Measurements from ENCODE around the gene UBE2J2. TPM values are rescaled to one million over a fixed set of nuclear protein-coding genes. Genes with fewer than 3 reads are reported as not detected.

Gene UBE2J2
- total RNA-seq, 1 donor from 2014 or later, result 56.7 TPM

GRCh38 chr1:1241588-1242219, 31.9 kb downstream of the UBE2J2 start:
- intact Hi-C loops (cut with DNase I), result no loop called here
- H3K27me3 ChIP-seq, result peaks cover 7% of the 10 kb centered on the region
- no peak for TF ChIP-seq CTCF (IDR thresholded peaks at IDR 0.05)
- no peak for TF ChIP-seq POLR2A (IDR thresholded peaks at IDR 0.05)
- TF ChIP-seq POLR2AphosphoS5 (IDR thresholded peaks at IDR 0.05; ENCODE audit: insufficient read depth in 1 of 2, low read depth in 1 of 2), result no peak

GRCh38 chr1:1240822-1241587, 32.6 kb downstream of the UBE2J2 start:
- Histone ChIP-seq H3K27me3 (peaks cover 7% of the 10 kb centered on the region), H3K9me3 (no peaks in the 10 kb centered on the region), H3K36me3 (no peaks in the 10 kb centered on the region), H3K4me3 (no peak overlapping the region), H3K27ac (no peak overlapping the region), H3K4me1 (peaks cover 30% of the 10 kb centered on the region)
- intact Hi-C loops (cut with DNase I), result no loop called here
- TF ChIP-seq CTCF (IDR thresholded peaks at IDR 0.05) (no peak), POLR2AphosphoS5 (IDR thresholded peaks at IDR 0.05; ENCODE audit: insufficient read depth in 1 of 2, low read depth in 1 of 2) (no peak)
- DNase-seq (ENCODE audit: extremely low spot score in 2 of 2), result no peak

More at GRCh38 chr1:1241588-1242219, 31.9 kb downstream of the UBE2J2 start:
- H3K4me3 ChIP-seq, result no peak overlapping the region
- no peak for DNase-seq (ENCODE audit: extremely low spot score in 2 of 2)
- H3K9me3 ChIP-seq, result no peaks in the 10 kb centered on the region
- H3K27ac ChIP-seq, result no peak overlapping the region
- no peaks in the 10 kb centered on the region for H3K36me3 ChIP-seq
- peaks cover 34% of the 10 kb centered on the region for H3K4me1 ChIP-seq

- Histone ChIP-seq H3K27me3 (peaks cover 7% of the 10 kb centered on the region), H3K36me3 (no peaks in the 10 kb centered on the region), H3K4me1 (peaks cover 29% of the 10 kb centered on the region), H3K9me3 (no peaks in the 10 kb centered on the region), H3K4me3 (no peak overlapping the region), H3K27ac (no peak overlapping the region)
- no peak for TF ChIP-seq CTCF (IDR thresholded peaks at IDR 0.05)
- no peak for TF ChIP-seq POLR2A (IDR thresholded peaks at IDR 0.05)
- no peak for TF ChIP-seq POLR2AphosphoS5 (IDR thresholded peaks at IDR 0.05; ENCODE audit: insufficient read depth in 1 of 2, low read depth in 1 of 2)
- no peak for DNase-seq (ENCODE audit: extremely low spot score in 2 of 2)
- intact Hi-C loops (cut with DNase I), result no loop called here
Observed at GRCh38 chr1:1240348-1240732, 33.3 kb downstream of the UBE2J2 start.

GRCh38 chr1:1239614-1240347, 33.9 kb downstream of the UBE2J2 start:
- no peak for DNase-seq (ENCODE audit: extremely low spot score in 2 of 2)
- H3K4me1 ChIP-seq, result peaks cover 29% of the 10 kb centered on the region
- TF ChIP-seq CTCF (IDR thresholded peaks at IDR 0.05), result no peak
- no peaks in the 10 kb centered on the region for H3K9me3 ChIP-seq
- peaks cover 7% of the 10 kb centered on the region for H3K27me3 ChIP-seq
- H3K36me3 ChIP-seq, result no peaks in the 10 kb centered on the region
- H3K27ac ChIP-seq, result no peak overlapping the region
- no peak overlapping the region for H3K4me3 ChIP-seq
- intact Hi-C loops (cut with DNase I), result loop anchor here (10.0 kb wide), 1 partner anchor 115 kb away; no protein-coding TSS in a partner anchor
